HG03442 (cell line): Measurements from ENCODE around the gene EP300.

Experiments
- ATAC-seq: cut with Tn5 transposase; IDR thresholded peaks from one replicate; pipeline ENCODE4 v1.9.1; 2021; ENCODE audit warnings: mild to moderate bottlenecking, moderate library complexity; ENCODE audit not compliant: unreplicated experiment

The EP300 gene

DNA sequence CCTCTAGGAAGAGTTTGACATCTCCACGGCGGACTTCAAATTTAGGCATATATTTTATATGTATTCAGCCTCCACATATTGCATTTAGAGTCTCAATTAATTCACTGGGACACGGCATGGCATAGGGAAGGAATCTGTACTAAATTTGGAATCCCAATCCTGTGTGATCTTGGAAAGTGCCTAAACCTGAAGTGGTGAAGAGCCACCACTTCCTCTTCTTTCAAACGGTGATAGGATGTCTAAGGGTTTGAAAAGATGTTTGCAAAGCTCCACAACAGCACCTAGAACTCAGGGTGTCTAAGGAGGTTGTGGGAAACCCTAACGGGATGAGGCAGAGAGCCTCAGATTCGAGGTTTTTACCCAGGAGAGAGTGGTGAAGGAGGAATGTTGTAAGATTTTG is 111.7 kb downstream of the EP300 start:
- no peak for ATAC-seq

DNA sequence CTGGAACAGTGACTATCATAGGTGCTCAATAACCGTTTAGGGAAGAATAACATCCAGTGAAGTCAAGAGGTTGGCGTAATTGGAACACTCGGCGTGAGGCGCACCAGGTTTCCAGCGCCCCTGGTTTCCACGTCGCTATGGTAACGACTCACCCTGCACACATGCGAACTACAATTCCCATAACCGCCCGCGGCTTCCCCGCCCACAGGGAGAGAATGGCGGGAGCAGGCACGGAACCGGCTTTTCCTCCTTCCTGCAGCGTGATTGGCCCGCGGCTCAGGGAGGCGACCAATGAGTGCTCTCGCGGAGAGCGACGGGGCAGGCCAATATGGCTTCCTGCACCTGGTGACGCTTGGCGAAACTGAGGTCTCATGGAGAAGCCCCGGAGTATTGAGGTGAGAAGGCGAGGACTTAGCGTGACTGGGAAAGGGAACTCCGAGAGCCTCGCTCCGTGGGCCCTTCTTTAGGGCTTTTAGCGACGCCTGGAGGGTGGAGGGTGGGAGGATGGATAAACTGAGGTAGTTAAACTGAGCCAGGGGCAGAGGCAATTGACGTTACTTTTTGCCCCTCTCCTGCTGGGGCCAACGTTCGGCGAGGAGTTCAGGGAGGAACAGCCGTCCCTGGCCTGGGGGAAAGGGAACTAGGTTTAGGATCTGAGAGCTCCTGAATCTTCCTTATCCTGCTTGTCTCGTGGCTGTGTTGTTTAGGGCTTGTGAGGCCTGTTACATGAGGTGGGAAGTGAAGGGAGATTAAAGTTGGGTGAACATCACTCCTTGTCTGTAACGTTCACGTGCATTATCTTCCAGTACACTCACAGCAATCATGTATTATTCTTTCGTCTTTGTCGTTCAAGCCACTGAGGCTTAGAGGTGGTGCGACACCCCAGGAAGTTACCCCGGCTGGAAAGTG is 112.9 kb downstream of the EP300 start, which contains the start of gene L3MBTL2:
L3MBTL2 (plus strand) TSS at position 321 of the 909 bp plus-strand sequence; CDS start at position 372, 51 bp downstream.
- ATAC-seq: peak; percentile 95

DNA sequence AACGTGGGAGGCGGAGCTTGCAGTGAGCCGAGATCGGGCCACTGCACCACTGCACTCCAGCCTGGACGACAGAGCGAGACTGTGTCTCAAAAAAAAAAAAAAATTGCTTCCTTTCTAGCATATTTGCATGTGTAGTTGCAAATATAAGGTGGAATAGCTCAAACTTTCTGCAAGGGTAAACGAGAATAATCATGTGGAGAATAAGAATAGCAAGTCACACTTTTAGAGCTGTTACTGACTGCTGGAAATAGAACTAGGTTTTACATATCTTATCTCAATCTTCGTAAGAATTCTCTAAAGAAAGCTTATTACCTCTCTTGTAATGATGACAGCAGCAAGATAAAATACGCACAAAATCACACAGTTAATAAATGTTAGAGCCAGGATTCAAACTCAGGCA is 114.3 kb downstream of the EP300 start:
- no peak for ATAC-seq

DNA sequence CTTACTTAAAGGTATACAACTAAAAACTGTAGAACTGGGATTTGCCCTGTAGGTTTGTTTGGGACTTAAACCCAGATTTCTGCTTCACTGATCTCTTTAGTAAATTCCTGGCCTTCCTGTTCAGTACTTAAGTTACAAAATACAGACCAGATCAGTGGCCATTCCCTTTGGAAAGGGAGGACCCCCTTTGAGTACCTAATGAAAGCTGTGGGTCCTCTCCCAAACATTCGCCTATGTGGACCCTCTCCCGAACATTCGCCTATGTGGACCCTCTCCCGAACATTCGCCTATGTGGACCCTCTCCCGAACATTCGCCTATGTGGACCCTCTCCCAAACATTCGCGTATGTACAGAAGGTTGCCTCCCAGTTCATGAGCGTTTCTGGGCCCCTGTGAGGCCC is 123.0 kb downstream of the EP300 start:
- ATAC-seq: no peak

DNA sequence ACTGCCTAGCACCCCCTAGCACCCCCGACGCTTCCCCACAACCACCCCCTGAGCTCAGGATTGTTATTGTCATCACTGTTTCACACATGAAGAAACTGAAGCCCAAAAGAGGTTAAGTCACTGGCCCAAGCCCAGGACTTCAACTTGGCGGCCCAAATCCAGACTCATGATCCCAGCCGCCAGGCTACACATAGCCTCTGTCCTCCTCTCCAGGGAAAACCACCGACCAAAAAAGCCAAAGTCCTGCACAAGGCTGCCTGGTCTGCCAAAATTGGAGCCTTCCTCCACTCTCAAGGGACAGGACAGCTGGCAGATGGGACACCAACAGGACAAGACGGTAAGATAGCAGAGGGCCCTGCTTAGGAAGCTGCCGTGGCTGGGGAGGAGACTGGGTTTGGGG is 123.5 kb downstream of the EP300 start:
- ATAC-seq: no peak

DNA sequence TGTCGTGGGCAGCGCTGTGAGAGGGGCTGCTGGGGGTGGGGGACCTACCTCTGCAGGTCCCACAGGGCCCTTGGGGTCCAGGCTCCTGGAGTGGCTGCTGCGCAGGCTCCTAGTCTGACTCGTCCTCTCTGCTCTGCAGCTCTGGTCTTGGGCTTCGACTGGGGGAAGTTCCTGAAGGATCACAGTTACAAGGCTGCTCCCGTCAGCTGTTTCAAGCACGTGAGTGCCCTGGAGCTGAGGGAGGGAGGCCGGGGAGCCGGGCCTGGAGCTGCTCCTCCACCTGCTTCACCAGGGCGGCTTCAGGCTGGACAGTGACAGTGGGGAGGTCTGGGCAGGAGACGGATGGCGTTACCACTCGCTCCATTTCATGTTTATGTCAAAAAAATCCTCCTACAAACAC is 124.6 kb downstream of the EP300 start:
- no peak for ATAC-seq

DNA sequence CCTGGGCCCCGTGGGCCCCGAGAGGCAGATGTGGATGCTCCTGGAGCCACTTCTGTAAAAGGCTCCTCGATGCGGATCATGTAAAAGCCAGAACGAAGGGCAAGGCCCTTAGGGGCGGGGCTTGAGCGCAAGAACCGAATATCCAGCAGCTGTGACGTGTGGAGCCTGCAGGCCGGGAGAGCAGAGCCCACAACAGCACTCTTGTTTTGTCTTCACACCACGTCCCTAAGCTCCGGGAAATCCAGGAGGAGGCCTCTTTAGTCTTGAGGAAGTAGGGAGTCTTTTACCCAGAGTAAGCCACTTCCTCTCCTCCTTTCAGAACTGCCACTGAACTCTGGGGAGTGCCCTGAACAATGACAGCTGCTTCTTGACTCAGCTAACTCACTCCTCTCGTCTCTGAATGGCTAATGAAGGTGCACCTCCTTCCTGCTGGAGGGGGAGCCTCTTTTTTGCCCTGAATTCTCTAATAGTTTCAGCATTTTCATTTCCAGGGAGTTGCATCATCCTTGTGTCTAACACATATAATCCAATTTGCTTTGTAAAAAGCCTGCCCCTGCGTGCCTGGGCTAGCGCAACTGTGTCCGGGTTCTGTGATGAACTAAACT is 125.3 kb downstream of the EP300 start:
- no peak for ATAC-seq

DNA sequence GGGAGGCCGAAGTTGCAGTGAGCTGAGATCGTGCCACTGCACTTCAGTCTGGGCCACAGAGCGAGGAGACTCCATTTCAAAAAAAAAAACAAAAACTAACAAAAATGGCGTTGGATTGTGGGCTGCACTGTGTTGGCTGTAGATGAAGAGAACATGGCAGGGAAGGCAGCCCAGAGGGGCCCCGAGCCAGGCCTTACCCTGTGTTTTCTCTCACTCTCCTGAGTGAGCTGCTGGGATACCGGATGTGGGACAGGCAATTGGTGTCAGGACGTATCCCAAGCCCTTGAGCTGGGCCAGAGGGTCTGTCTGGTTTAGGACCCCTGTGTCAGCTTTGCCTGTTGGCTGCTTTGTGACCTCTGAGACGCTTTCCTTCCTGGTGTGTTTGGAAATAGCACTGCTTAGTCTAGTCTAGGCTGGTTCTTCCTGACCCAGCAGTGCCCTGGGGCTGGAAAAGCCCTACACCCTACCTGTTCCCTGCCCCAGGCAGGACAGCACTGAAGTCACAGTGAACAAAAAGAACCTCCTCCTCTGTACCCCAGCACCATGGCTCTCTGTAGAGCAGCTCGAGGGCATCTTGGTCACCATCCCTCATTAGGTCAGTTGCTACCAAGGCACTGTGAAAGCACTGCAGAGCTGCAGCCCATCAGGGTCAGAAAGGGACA is 130.6 kb downstream of the EP300 start:
- no peak for ATAC-seq

DNA sequence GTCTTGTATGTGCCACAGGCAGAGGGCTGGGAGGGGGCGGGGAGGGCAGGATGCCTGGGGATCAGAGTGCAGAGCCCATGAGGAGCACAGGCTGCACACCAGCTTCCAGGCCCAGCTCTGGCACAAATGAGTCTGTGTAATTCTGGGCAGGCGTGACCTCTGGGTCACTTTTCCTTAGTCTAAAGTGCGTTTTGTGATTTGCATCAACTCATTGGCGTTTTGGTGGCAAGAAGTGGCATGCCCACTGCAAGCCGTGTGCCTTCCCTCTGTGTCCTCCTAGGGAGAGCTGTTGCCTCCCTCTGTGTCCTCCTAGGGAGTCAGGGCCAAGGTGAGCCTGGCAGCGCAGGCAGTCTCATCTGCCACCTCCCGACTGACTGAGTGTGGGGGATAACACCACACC is 131.1 kb downstream of the EP300 start:
- no peak for ATAC-seq

DNA sequence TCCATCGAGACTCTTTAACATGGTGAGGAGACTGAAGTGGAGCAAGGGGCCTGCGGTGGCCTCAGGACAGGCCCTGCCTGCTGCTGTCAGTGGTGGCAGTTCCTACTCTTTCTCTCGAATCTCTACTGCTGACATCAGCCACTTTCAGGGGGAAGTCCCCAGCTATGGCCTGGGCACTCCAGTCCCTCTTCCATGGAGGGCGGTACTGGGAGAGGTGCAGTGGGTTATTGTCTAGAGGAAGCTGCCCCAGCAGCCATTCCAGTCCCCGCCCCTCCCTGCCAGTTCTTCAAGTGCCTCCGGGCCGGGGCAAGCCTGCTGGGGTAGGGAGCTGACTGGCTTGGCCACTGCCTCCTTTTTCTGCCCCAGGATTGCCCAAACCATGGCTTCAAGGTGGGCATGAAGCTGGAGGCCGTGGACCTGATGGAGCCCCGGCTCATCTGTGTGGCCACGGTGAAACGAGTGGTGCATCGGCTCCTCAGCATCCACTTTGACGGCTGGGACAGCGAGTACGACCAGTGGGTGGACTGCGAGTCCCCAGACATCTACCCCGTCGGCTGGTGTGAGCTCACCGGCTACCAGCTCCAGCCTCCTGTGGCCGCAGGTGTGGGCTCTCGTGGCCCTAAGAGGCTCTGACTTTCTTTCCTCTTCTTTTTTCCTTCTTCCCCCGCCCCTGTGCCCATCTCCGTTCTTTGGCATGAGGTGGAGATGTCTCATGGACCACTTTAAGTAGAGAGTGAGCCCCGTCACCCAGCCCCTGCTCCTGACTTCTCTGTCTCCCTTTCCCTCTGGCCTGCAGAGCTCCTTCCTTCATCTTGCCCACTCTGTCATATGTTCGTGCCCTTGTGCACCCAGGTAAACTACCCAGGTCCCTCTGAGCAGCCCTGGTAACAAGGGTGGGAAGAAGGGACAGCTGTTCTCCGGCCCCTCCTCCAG is 134.6 kb downstream of the EP300 start:
- ATAC-seq: no peak

DNA sequence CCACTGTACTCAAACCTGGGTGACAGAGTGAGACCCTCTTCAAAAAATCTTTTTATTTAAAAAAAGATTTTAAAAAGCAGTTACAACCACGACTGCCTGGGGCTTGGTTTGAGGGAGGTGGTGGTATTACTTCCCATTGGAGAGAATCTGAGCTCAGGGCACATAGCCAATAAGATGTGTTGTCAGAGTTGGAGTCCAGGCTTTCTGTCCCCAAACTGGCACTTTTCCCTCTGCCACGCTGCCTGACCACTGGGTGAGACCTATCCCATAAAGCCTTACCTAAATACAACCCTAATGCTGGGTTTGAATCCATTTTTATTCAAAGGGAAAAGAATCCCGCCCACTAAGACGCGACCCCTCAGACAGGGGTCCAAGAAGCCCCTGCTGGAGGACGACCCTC is 136.8 kb downstream of the EP300 start:
- no peak for ATAC-seq
